Endodermal cell (in vitro differentiated cells): ENCODE measurements around the gene NID1. TPM values are rescaled to one million over a fixed set of nuclear protein-coding genes. Genes with fewer than 3 reads are reported as not detected.

Experiments
- DNase-seq: peaks from one replicate; pipeline ENCODE4 v3.0.0-alpha.2; 2017
- H3K27ac ChIP-seq: 2 replicates; pipeline ENCODE4 v1.5.1; 2013; ENCODE audit warnings: mild to moderate bottlenecking, low read depth, low read length, moderate library complexity
- H3K27me3 ChIP-seq: 2 replicates; pipeline ENCODE4 v1.6.1; 2013; ENCODE audit warnings: mild to moderate bottlenecking, low read length, moderate library complexity; ENCODE audit not compliant: insufficient read depth, control insufficient read depth, poor library complexity, severe bottlenecking
- H3K36me3 ChIP-seq: 2 replicates; pipeline ENCODE4 v1.7.0; 2013; ENCODE audit warnings: mild to moderate bottlenecking, low read length, moderate library complexity; ENCODE audit not compliant: control insufficient read depth, insufficient read depth
- H3K4me1 ChIP-seq: one replicate; pipeline ENCODE4 v1.7.0; 2013; ENCODE audit warnings: low read length; ENCODE audit not compliant: control insufficient read depth, insufficient read depth
- H3K4me3 ChIP-seq: 2 replicates; pipeline ENCODE4 v1.5.1; 2013; ENCODE audit warnings: mild to moderate bottlenecking, low read length, moderate library complexity
- H3K9ac ChIP-seq: 2 replicates; pipeline ENCODE4 v1.6.1; 2013; ENCODE audit warnings: mild to moderate bottlenecking, low read length, moderate library complexity; ENCODE audit not compliant: poor library complexity, severe bottlenecking; ENCODE audit errors: extremely low read depth
- H3K9me3 ChIP-seq: 2 replicates; pipeline ENCODE4 v1.6.1; 2013; ENCODE audit warnings: mild to moderate bottlenecking, low read length, moderate library complexity; ENCODE audit not compliant: control insufficient read depth
- H3K27ac Mint-ChIP-seq: 2 replicates; pipeline ENCODE4 v1.8.0; 2020; ENCODE audit warnings: mixed read lengths
- H3K27me3 Mint-ChIP-seq: 2 replicates; pipeline ENCODE4 v1.8.0; 2021; ENCODE audit warnings: mild to moderate bottlenecking, mixed read lengths; ENCODE audit not compliant: insufficient read depth
- H3K36me3 Mint-ChIP-seq: 2 replicates; pipeline ENCODE4 v1.8.0; 2020; ENCODE audit warnings: low read depth, mixed read lengths
- H3K4me1 Mint-ChIP-seq: 2 replicates; pipeline ENCODE4 v1.8.0; 2020; ENCODE audit warnings: mixed read lengths
- H3K4me3 Mint-ChIP-seq: 2 replicates; pipeline ENCODE4 v1.8.0; 2020; ENCODE audit warnings: mild to moderate bottlenecking, moderate library complexity, mixed read lengths
- H3K9me3 Mint-ChIP-seq: 2 replicates; pipeline ENCODE4 v1.8.0; 2020; ENCODE audit warnings: mild to moderate bottlenecking, mixed read lengths
- CTCF ChIP-seq: fragments of 200-600 bp; sonication (generic); conservative IDR thresholded peaks from 2 replicates; pipeline ENCODE4 v1.5.0; 2021; ENCODE audit warnings: antibody characterized with exemption, mild to moderate bottlenecking
- WGBS, 2 experiments: methylation state at CpG; one replicate each; pipeline versions ENCODE4 v1.1.5 to v1.1.7; 2013; ENCODE audit warnings: missing lambda C conversion rate in 2 of 2, mixed read lengths in 1 of 2; ENCODE audit not compliant: insufficient coverage in 1 of 2, insufficient read length in 1 of 2; 5-methylcytosine and 5-hydroxymethylcytosine counted together
- total RNA-seq, 2 donors: library from RNA; stranded (reverse); fragmentation: NEBNext Ultra II Directional in 1 of 2; extraction: Animal tissue kit (Norgen Biotek cat#: 25700) in 1 of 2; gene quantifications; 2 replicates in 1 of 2; 3 replicates in 1 of 2; pipeline ENCODE4 v1.2.1, GENCODE V29; 2021

NID1 gene
- total RNA-seq, 2 donors from 2014 or later: 12.7 to 18.3 TPM

GRCh38 chr1:236110137-236110536 lies 45.2 kb upstream of the NID1 start:
- no peak overlapping the region for H3K4me3 ChIP-seq
- H3K27ac ChIP-seq: no peak overlapping the region
- no peak for DNase-seq
- no peak overlapping the region for H3K4me3 Mint-ChIP-seq
- H3K9me3 Mint-ChIP-seq: no peaks in the 10 kb centered on the region
- H3K36me3 ChIP-seq: no peaks in the 10 kb centered on the region
- WGBS, 2 experiments: 93 to 94% methylated on average over 10 to 13 of the region's 13 CpGs
- H3K36me3 Mint-ChIP-seq: no peaks in the 10 kb centered on the region
- no peak overlapping the region for H3K9ac ChIP-seq
- H3K27me3 ChIP-seq: no peaks in the 10 kb centered on the region
- H3K4me1 ChIP-seq: no peaks in the 10 kb centered on the region
- H3K9me3 ChIP-seq: no peaks in the 10 kb centered on the region
- no peaks in the 10 kb centered on the region for H3K4me1 Mint-ChIP-seq
- TF ChIP-seq CTCF: no peak
- no peak overlapping the region for H3K27ac Mint-ChIP-seq
- peaks cover 2% of the 10 kb centered on the region for H3K27me3 Mint-ChIP-seq

- H3K9me3 Mint-ChIP-seq: no peaks in the 10 kb centered on the region
- H3K4me3 Mint-ChIP-seq: no peak overlapping the region
- H3K27me3 ChIP-seq: no peaks in the 10 kb centered on the region
- H3K27ac ChIP-seq: no peak overlapping the region
- DNase-seq: no peak
- WGBS, 2 experiments: 90 to 91% methylated on average over 6 to 7 of the region's 7 CpGs
- no peaks in the 10 kb centered on the region for H3K36me3 ChIP-seq
- peaks cover 2% of the 10 kb centered on the region for H3K4me1 Mint-ChIP-seq
- H3K9ac ChIP-seq: no peak overlapping the region
- no peaks in the 10 kb centered on the region for H3K4me1 ChIP-seq
- TF ChIP-seq CTCF: no peak
- no peak overlapping the region for H3K4me3 ChIP-seq
- no peaks in the 10 kb centered on the region for H3K36me3 Mint-ChIP-seq
- H3K27me3 Mint-ChIP-seq: peaks cover 9% of the 10 kb centered on the region
- H3K9me3 ChIP-seq: no peaks in the 10 kb centered on the region
- H3K27ac Mint-ChIP-seq: no peak overlapping the region
These were observed 43.2 kb upstream of the NID1 start for GRCh38 chr1:236108027-236108648.

DNA sequence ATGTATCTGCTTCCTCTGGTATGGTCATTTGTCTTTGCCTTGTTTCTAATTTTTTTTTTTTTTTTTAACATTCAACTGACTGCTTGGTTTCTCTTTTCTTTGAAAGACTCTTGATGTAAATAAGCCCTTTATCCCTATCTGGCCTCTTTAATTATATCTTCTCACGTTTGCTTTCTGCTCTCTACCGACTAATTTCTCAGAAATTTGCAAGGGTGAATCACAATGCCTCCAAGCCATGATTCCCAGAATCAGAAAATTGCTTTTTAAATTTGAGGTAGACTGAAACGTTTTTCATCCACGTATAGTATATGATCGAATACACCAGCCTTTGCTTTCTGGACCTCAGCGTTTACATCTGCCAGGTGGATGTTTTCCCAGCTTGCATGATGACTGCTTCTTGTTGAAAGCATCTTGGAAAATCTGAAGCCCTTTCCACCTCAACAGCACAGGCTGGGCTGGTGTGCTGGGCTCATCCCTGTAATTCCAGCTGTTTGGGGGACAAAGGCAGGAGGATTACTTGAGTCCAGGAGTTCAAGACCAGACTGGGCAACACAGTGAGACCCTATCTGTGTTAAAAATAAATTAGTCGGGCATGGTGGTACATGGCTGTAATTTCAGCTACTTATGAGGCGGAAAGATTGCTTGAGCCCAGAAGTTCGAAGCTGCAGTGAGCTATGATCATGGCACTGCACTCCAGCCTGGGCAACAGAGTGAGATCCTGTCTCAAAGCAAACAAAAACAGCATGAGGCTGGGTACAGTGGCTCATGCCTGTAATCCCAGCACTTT lies 42.4 kb upstream of the NID1 start:
- no peak for DNase-seq
- Histone ChIP-seq H3K27ac (no peak overlapping the region), H3K27me3 (no peaks in the 10 kb centered on the region), H3K4me1 (no peaks in the 10 kb centered on the region), H3K4me3 (no peak overlapping the region), H3K9ac (no peak overlapping the region), H3K9me3 (no peaks in the 10 kb centered on the region), H3K36me3 (no peaks in the 10 kb centered on the region)
- peaks cover 9% of the 10 kb centered on the region for H3K27me3 Mint-ChIP-seq
- H3K27ac Mint-ChIP-seq: no peak overlapping the region
- TF ChIP-seq CTCF: no peak
- H3K9me3 Mint-ChIP-seq: no peaks in the 10 kb centered on the region
- H3K36me3 Mint-ChIP-seq: no peaks in the 10 kb centered on the region
- H3K4me1 Mint-ChIP-seq: peaks cover 2% of the 10 kb centered on the region
- 88 to 90% methylated on average over 9 of the region's 9 CpGs for WGBS, 2 experiments
- no peak overlapping the region for H3K4me3 Mint-ChIP-seq
